K562 (cell line): ENCODE results near the gene NCKAP1. TPM values are rescaled to one million over a fixed set of nuclear protein-coding genes. Genes with fewer than 3 reads are reported as not detected.

Experiments
- ATAC-seq: fragments of 200-7000 bp; cut with Tn5 transposase; 3 replicates; pipeline ENCODE4 v1.9.1; 2020; ENCODE audit warnings: moderate library complexity
- BruUV-seq: library from RNA; stranded (reverse); fragments of 400-500 nt; replicated peaks from 2 replicates; lab custom pipeline; 2021; lab: Mats Ljungman, UMichigan
- CTCF ChIA-PET: fragments of 300-600 bp; formaldehyde crosslinking; extraction: SDS; loops from one replicate; lab custom pipeline; 2021; ENCODE audit warnings: low intra/inter-chr PET ratio; lab: Yijun Ruan, JAX
- POLR2A ChIA-PET: fragments of 300-600, 350-650 bp; sonication (Branson Sonifier 250); formaldehyde crosslinking; extraction: SDS; loops from one replicate; lab custom pipeline; 2021; ENCODE audit warnings: antibody characterized with exemption, inconsistent platforms; lab: Yijun Ruan, JAX
- DNase-seq, 4 experiments: peaks; one replicate each; pipeline versions ENCODE4 v3.0.0 to v3.0.0-alpha.2; 2011 to 2018; ENCODE audit warnings: low spot score in 3 of 4, mixed read lengths in 3 of 4; ENCODE audit errors: extremely low read depth in 1 of 4
- FAIRE-seq: peaks from 2 replicates; lab custom pipeline; 2011; peaks lifted over from hg19 to GRCh38; lab: Jason Lieb, UNC
- H2AFZ ChIP-seq: 2 replicates; pipeline ENCODE4 v1.6.0; 2011; ENCODE audit warnings: low read depth, low read length, control low read depth, inconsistent platforms
- H3K27ac ChIP-seq: fragments of 200-600 bp; 3 replicates; pipeline ENCODE4 v1.8.0; 2011; ENCODE audit warnings: low read depth, mild to moderate bottlenecking, control low read depth, inconsistent platforms, low read length, moderate library complexity, mixed read lengths; ENCODE audit errors: extremely low read depth
- H3K27me3 ChIP-seq, 2 experiments: fragments of 300-600 bp in 1 of 2; 2 replicates in 1 of 2; 3 replicates in 1 of 2; pipeline versions ENCODE4 v1.6.0 to v1.8.0; 2011; ENCODE audit warnings: inconsistent platforms in 2 of 2, low read length in 2 of 2, mild to moderate bottlenecking in 1 of 2, mixed read lengths in 1 of 2, moderate library complexity in 1 of 2; ENCODE audit not compliant: control insufficient read depth in 2 of 2, insufficient read depth in 2 of 2
- H3K36me3 ChIP-seq: fragments of 300-600 bp; 3 replicates; pipeline ENCODE4 v1.8.0; 2011; ENCODE audit warnings: mild to moderate bottlenecking, low read length, inconsistent platforms; ENCODE audit not compliant: control insufficient read depth, insufficient read depth
- H3K4me1 ChIP-seq, 2 experiments: fragments of 200-600 bp in 1 of 2; replicated peaks in 1 of 2; 2 replicates in 1 of 2; 3 replicates in 1 of 2; pipeline versions ENCODE4 v1.5.1 to v1.8.0; 2011; ENCODE audit warnings: inconsistent platforms in 2 of 2, low read length in 2 of 2, mild to moderate bottlenecking in 1 of 2, mixed read lengths in 1 of 2, moderate library complexity in 1 of 2; ENCODE audit not compliant: control insufficient read depth in 2 of 2, insufficient read depth in 2 of 2
- H3K4me2 ChIP-seq: 2 replicates; pipeline ENCODE4 v1.6.1; 2011; ENCODE audit warnings: low read length, control low read depth, inconsistent platforms, mixed read lengths; ENCODE audit not compliant: insufficient read depth
- H3K4me3 ChIP-seq: fragments of 200-600 bp; sonication (generic), shearing (Covaris generic); 2 replicates; pipeline ENCODE4 v1.5.1; 2016; ENCODE audit warnings: control low read depth, inconsistent platforms
- H3K79me2 ChIP-seq: fragments of 200-600 bp; 3 replicates; pipeline ENCODE4 v1.8.0; 2011; ENCODE audit warnings: low read length, inconsistent platforms; ENCODE audit not compliant: control insufficient read depth, insufficient read depth
- H3K9ac ChIP-seq, 2 experiments: 2 replicates each; pipeline versions ENCODE4 v1.6.0 to v1.6.1; 2011; ENCODE audit warnings: low read depth in 2 of 2, low read length in 2 of 2, control low read depth in 1 of 2, inconsistent platforms in 1 of 2, mild to moderate bottlenecking in 1 of 2, mixed read lengths in 1 of 2; ENCODE audit not compliant: insufficient read depth in 1 of 2
- H3K9me1 ChIP-seq: one replicate; pipeline ENCODE4 v1.6.0; 2011; ENCODE audit warnings: inconsistent platforms, mild to moderate bottlenecking, low read length, moderate library complexity; ENCODE audit not compliant: control insufficient read depth, insufficient read depth
- H3K9me3 ChIP-seq: replicated peaks from 2 replicates; pipeline ENCODE4 v1.5.1; 2011; ENCODE audit warnings: low read depth, low read length, inconsistent platforms; ENCODE audit not compliant: control insufficient read depth, insufficient read depth
- H4K20me1 ChIP-seq: replicated peaks from 2 replicates; pipeline ENCODE4 v1.6.1; 2011; ENCODE audit warnings: low read length, inconsistent platforms, mixed read lengths; ENCODE audit not compliant: control insufficient read depth, insufficient read depth
- ARNT ChIP-seq, 2 experiments: fragments of 450-650 bp; IDR thresholded peaks; 2 replicates each; pipeline ENCODE4 v1.6.1; 2016; ENCODE audit warnings: mild to moderate bottlenecking in 1 of 2
- CBX8 ChIP-seq: fragments of 200-600 bp; sonication (generic); IDR thresholded peaks from 2 replicates; pipeline ENCODE4 v1.6.1; 2012; ENCODE audit warnings: borderline replicate concordance, mixed run types, low read depth, mild to moderate bottlenecking, moderate library complexity, mixed read lengths, low read length, control low read depth, inconsistent platforms; ENCODE audit not compliant: poor library complexity, severe bottlenecking; ENCODE audit errors: extremely low read depth
- CEBPB ChIP-seq: fragments of 450-650 bp; IDR thresholded peaks from 2 replicates; pipeline ENCODE4 v1.6.1; 2016; ENCODE audit warnings: missing genetic modification characterization, missing compliant biosample characterization
- HNRNPK ChIP-seq: fragments of 200-400 bp; formaldehyde crosslinking; IDR thresholded peaks from one replicate; pipeline ENCODE4 v1.6.1; 2018; ENCODE audit warnings: mild to moderate bottlenecking, low read depth, low read length; ENCODE audit not compliant: poor library complexity, severe bottlenecking
- HOXB6 ChIP-seq: fragments of 250-450 bp; sonication (Bioruptor Pico); IDR thresholded peaks from 2 replicates; pipeline ENCODE4 v1.5.1; 2022; ENCODE audit warnings: mild to moderate bottlenecking, borderline replicate concordance
- MECOM ChIP-seq: fragments of 250-450 bp; sonication (Bioruptor Pico); IDR thresholded peaks from 2 replicates; pipeline ENCODE4 v1.8.0; 2022; ENCODE audit warnings: inconsistent platforms
- RAD51 ChIP-seq: fragments of 450-650 bp; IDR thresholded peaks from 2 replicates; pipeline ENCODE4 v1.7.1; 2016; ENCODE audit warnings: low read depth, mild to moderate bottlenecking, borderline replicate concordance
- RBM14 ChIP-seq: fragments of 200-400 bp; formaldehyde crosslinking; IDR thresholded peaks from 2 replicates; pipeline ENCODE4 v1.6.1; 2018; ENCODE audit warnings: low read depth, mild to moderate bottlenecking, low read length, moderate library complexity, borderline replicate concordance; ENCODE audit not compliant: insufficient read depth
- THRAP3 ChIP-seq: fragments of 450-650 bp; IDR thresholded peaks from 2 replicates; pipeline ENCODE4 v1.6.1; 2016; ENCODE audit warnings: mild to moderate bottlenecking, inconsistent platforms, borderline replicate concordance
- XRCC4 ChIP-seq: IDR thresholded peaks from one replicate; pipeline ENCODE4 v1.6.1; 2011; ENCODE audit not compliant: insufficient read depth, insufficient read length; ENCODE audit errors: extremely low read depth
- ZNF778 ChIP-seq: fragments of 450-650 bp; formaldehyde crosslinking; IDR thresholded peaks from 2 replicates; pipeline ENCODE4 v1.4.0; 2020; ENCODE audit warnings: mild to moderate bottlenecking, moderate library complexity
- WGBS: fragments of 100-300 bp; shearing (Covaris generic); methylation state at CpG from one replicate; pipeline ENCODE4 v1.1.6; 2016; ENCODE audit warnings: low coverage, mixed read lengths; ENCODE audit not compliant: insufficient coverage; ENCODE audit errors: missing lambda C conversion rate; 5-methylcytosine and 5-hydroxymethylcytosine counted together
- in situ Hi-C: fragments of 300-500 bp; cut with MboI; formaldehyde crosslinking; loops from 4 replicates; pipeline ENCODE4 v1.15.0; 2018; ENCODE audit warnings: inconsistent platforms, mixed read lengths
- intact Hi-C: fragments of 100-400 bp; cut with micrococcal nuclease; formaldehyde crosslinking; loops from 2 replicates; pipeline ENCODE4 v1.14.2; 2022
- polyA plus RNA-seq, 8 experiments: library from polyadenylated mRNA; depleted of rRNA in 4 of 8; stranded (reverse) in 5 of 8; unstranded in 3 of 8; fragments of >200 nt; fragmentation: Nextera tagmentation in 2 of 8; fragmentation: Illumina TruSeq in 1 of 8; extraction: Ambion mirVana in 2 of 8; extraction: Trizol in 1 of 8; gene quantifications; 2 replicates each; pipeline versions ENCODE4 v1.2.1 to v1.2.3, GENCODE V29; 2011 to 2014; ENCODE audit warnings: inconsistent platforms in 1 of 8, missing spikeins in 1 of 8
- total RNA-seq, 7 experiments: library from RNA; depleted of rRNA in 6 of 7; stranded (reverse); fragments of >200 nt in 6 of 7; fragmentation: Illumina TruSeq in 2 of 7; extraction: Trizol in 2 of 7; gene quantifications; 2 replicates each; pipeline versions ENCODE4 v1.2.1 to v1.2.3, GENCODE V29; 2011 to 2021; ENCODE audit warnings: low replicate concordance in 1 of 7
- TF ChIP-seq, protein P1 (sequence below): sonication (generic); formaldehyde crosslinking; IDR thresholded peaks from 2 replicates; pipeline ENCODE4 v1.8.1; 2023; ENCODE audit warnings: mild to moderate bottlenecking, missing genetic modification reagents
- TF ChIP-seq, protein P2 (sequence below), 2 experiments: fragments of 450-650 bp; IDR thresholded peaks; 2 replicates each; pipeline ENCODE4 v1.6.1; 2016
- TF ChIP-seq, protein P3 (sequence below): fragments of 250-450 bp; sonication (Bioruptor Pico); IDR thresholded peaks from 2 replicates; pipeline ENCODE4 v1.8.0; 2021; ENCODE audit warnings: borderline replicate concordance, mild to moderate bottlenecking, moderate library complexity; ENCODE audit not compliant: poor library complexity, severe bottlenecking

Gene NCKAP1
- total and polyA plus RNA-seq, 9 of the 15 experiments (the other 6 are each of a cell fraction or from before 2014, with no cell fraction given): 34.0 to 153 (median 88.7) TPM

DNA sequence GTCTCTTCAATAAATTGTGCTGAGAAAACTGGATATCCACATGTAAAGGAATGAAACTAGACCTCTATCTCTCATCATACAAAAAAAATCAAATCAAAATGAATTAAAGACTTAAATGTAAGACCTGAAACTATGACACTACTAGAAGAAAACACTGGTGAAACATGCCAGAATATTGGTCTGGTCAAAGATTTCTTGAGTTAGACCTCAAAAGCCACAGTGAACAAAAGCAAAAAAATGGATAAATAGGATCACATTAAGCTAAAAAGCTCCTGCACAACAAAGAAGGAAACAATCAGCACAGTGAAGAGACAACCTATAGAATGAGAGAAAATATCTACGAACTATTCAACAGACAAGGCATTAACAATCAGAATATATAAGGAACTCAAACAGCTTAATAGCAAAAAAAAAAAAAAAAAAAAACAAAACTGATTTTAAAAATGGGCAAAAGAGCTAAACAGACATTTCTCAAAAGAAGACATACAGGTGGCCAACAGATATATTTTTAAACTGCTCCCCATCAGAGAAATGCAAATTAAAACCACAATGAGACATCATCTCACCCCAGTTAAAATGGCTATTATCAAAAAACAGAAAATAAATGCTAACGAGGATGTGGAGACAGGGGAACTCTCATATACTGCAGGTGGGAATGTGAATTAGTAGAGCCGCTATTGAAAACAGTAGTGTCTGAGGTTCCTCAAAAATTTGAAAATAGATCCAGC, 66.3 kb downstream of the NCKAP1 start:
- in situ Hi-C loops (no loop called here), intact Hi-C loops (no loop called here)
- ATAC-seq: no peak
- Histone ChIP-seq H3K27ac (no peak overlapping the region), H4K20me1 (no peaks in the 10 kb centered on the region), H3K9ac (no peak overlapping the region), H2AFZ (no peak overlapping the region), H3K9me3 (no peaks in the 10 kb centered on the region), H3K9me1 (no peaks in the 10 kb centered on the region), H3K4me3 (no peak overlapping the region), H3K79me2 (peaks cover 16% of the 10 kb centered on the region), H3K4me1 (no peaks in the 10 kb centered on the region), H3K4me2 (no peak overlapping the region), H3K36me3 (peaks cover 58% of the 10 kb centered on the region), H3K27me3 (no peaks in the 10 kb centered on the region)
- WGBS: 80% methylated on average over 3 of the region's 3 CpGs
- POLR2A ChIA-PET: no interaction called here
- TF ChIP-seq CBX8: no peak
- no peak for TF ChIP-seq HNRNPK
- no peak for TF ChIP-seq MECOM
- TF ChIP-seq, protein P1, sequence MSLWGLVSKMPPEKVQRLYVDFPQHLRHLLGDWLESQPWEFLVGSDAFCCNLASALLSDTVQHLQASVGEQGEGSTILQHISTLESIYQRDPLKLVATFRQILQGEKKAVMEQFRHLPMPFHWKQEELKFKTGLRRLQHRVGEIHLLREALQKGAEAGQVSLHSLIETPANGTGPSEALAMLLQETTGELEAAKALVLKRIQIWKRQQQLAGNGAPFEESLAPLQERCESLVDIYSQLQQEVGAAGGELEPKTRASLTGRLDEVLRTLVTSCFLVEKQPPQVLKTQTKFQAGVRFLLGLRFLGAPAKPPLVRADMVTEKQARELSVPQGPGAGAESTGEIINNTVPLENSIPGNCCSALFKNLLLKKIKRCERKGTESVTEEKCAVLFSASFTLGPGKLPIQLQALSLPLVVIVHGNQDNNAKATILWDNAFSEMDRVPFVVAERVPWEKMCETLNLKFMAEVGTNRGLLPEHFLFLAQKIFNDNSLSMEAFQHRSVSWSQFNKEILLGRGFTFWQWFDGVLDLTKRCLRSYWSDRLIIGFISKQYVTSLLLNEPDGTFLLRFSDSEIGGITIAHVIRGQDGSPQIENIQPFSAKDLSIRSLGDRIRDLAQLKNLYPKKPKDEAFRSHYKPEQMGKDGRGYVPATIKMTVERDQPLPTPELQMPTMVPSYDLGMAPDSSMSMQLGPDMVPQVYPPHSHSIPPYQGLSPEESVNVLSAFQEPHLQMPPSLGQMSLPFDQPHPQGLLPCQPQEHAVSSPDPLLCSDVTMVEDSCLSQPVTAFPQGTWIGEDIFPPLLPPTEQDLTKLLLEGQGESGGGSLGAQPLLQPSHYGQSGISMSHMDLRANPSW: no peak
- TF ChIP-seq ZNF778 (CRISPR knock-in tag): no peak
- no peak for TF ChIP-seq XRCC4
- TF ChIP-seq RAD51: no peak
- no peak for TF ChIP-seq ARNT (IDR thresholded peaks at IDR 0.05)
- no peak for TF ChIP-seq CEBPB
- TF ChIP-seq, protein P2, sequence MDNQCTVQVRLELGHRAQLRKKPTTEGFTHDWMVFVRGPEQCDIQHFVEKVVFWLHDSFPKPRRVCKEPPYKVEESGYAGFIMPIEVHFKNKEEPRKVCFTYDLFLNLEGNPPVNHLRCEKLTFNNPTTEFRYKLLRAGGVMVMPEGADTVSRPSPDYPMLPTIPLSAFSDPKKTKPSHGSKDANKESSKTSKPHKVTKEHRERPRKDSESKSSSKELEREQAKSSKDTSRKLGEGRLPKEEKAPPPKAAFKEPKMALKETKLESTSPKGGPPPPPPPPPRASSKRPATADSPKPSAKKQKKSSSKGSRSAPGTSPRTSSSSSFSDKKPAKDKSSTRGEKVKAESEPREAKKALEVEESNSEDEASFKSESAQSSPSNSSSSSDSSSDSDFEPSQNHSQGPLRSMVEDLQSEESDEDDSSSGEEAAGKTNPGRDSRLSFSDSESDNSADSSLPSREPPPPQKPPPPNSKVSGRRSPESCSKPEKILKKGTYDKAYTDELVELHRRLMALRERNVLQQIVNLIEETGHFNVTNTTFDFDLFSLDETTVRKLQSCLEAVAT (IDR thresholded peaks at IDR 0.05): no peak
- TF ChIP-seq HOXB6 (CRISPR knock-in tag): no peak
- TF ChIP-seq, protein P3, sequence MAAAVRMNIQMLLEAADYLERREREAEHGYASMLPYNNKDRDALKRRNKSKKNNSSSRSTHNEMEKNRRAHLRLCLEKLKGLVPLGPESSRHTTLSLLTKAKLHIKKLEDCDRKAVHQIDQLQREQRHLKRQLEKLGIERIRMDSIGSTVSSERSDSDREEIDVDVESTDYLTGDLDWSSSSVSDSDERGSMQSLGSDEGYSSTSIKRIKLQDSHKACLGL: no peak
- TF ChIP-seq RBM14: no peak
- no peak for TF ChIP-seq THRAP3
- BruUV-seq: no TSS peak
- CTCF ChIA-PET: interaction anchor here (0.7 kb wide), 1 partner anchor 798 kb away, joined by 3 read pairs; no protein-coding TSS in a partner anchor
- DNase-seq: no peak
- FAIRE-seq: no peak
